Ammon's horn (tissue), 1 donor: ENCODE measurements around the gene CORT.

Experiments
- DNase-seq: peaks from one replicate; pipeline ENCODE4 v3.0.0-alpha.2; 2016; ENCODE audit warnings: low spot score

Gene CORT

DNA sequence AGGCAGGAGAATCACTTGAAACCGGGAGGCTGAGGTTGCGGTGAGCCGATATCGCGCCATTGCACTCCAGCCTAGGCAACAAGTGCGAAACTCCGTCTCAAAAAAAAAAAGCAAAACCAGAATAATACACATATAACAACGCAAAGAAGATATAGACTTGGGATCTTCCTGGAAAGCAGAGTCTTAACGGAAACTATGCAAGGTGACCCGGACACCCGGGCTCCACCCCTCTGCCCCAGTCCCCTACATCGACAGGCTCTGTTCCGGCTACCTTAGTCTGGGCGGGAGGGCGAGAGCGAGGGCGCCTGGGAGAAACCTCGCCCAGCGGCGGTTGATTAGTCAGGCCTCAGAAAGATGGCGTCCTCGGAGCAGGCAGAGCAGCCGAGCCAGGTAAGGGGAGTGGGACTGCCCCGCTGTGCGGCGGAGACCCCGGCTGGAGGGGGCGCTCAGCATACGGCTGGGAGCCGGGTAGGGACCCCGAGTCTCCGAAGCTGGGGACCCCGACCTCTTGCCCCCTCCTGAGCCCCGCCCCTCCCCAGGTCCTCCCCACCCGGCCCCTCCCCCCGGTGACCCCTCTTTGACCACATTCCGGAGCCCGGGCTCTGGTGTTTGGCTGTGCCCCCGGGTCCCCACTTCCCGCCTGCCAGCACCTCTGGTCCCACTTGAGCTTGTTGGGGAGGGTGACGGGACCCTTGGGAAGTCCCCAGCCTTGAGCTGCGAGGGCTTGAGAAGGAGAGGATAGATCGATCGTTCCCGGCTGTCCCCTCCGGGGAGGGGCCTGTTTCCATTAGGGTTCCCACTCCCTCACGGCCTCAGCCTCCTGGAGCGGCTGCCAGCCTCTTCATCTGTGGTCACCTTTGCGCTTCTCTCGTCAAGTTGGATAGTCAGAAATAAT lies 25.0 kb downstream of the CORT start, which contains the start of gene PEX14:
PEX14 (plus strand) TSS at position 338 of the 895 bp plus-strand sequence; CDS start at position 355, 17 bp downstream.
- DNase-seq, result peak; percentile 89

DNA sequence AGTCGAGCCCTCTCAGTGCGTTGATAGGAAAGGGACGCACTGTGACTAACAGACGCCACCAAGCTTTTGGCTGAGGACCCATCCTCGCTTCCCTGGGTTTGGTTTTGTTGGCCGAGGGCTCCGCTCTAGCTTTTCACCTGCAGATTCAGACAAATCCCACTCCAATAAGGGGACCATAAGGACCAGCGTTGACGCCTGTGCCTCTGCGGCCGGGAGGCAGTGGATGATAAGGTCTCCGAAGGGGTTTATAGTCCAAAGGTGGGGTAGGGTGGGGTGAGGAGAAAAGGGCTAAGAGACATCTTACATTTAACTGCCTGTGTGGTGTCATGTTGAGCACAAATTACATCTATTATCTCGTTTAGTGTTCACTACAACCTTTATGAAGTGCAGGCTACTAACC lies 25.7 kb downstream of the CORT start:
- peak; percentile 24 for DNase-seq

DNA sequence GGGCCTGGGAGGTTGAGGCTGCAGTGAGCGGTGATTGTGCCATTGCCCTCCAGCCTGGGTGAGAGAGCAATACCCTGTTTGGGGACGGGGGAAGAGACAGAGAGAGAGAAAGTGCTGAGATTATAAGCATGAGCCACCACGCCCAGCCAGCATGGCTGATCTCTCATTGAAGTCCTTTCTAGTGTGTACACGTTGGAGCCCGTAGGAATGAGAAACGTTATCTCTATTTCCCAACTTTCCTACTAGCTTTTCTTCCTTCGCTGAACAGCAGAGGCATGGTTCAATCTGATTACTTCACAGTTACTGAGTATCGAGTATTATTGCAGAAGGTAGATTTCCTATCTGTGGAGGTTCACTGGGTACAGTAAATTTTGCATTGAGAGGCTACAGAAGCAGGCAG lies 29.5 kb downstream of the CORT start:
- no peak for DNase-seq

DNA sequence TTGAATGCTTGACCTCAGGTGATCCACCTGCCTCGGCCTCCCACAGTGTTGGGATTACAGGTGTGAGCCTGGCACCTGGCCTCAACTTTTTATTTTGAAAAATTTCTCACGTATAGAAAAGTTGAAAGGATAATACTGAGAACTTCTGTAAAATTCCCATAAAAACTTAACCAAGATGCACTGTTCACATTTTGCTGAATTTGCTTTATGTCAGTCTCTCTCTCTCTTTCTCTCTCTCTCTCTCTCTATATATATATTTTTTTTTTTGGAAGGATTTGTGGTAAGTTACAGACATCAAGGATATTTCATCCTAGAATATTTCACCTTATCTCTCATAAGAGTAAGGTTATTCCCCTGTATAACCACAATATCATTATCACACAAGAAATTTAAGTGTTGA lies 30.8 kb downstream of the CORT start:
- DNase-seq, result no peak

DNA sequence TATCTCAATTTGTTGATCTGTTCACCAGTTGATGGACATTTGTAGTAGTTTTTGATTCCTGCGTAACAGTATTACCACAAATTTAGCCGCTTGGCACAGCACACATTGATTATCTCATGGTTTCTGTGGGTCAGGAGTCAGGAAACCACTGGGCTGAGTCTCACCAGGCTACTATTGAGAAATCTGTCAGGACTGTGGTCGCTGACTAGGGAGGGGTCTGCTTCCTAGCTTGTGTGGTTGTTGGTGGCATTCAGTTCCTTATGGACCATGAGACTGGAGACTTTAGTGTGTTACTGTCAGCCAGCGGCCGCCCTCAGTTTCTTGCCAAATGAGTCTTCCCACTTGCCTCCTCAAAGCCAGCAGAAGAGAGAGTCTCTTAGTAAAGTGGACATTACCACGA lies 34.7 kb downstream of the CORT start:
- no peak for DNase-seq

DNA sequence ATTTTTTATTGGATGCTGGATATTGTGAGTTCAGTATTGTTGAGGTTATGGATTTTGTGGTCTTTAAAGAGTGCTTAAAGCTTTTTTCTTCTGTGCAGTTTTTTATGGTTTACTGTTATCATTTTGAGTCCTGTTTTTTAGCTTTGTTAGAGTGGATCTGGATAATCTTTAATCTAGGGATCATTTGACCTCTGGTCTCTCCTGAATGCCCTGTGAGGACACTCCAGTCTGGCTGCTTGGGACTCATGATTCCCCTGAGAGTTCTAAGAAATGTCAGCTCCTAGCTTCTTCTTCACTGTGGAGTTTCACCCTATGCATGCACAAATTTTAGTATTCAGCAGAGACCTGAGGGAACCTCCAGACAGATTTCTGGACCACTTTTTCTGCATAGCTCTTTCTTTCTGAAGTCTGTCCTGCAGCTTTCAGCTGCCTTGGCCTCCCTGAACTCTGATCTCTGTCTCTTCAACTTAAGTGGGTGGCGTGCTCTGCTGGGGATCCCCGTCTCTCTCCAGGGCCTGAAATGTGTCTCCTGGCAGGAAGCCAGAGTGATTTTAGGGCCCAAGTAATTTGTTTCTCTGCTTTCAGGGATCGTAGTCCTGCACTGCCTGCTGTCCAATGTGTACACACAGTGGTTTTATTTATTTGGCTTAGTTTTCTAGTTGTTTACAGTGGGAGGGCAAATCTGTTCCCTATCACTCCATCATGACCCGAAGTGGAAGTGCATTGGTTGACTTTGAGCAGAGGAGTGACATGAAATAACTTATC lies 39.6 kb downstream of the CORT start:
- no peak for DNase-seq

DNA sequence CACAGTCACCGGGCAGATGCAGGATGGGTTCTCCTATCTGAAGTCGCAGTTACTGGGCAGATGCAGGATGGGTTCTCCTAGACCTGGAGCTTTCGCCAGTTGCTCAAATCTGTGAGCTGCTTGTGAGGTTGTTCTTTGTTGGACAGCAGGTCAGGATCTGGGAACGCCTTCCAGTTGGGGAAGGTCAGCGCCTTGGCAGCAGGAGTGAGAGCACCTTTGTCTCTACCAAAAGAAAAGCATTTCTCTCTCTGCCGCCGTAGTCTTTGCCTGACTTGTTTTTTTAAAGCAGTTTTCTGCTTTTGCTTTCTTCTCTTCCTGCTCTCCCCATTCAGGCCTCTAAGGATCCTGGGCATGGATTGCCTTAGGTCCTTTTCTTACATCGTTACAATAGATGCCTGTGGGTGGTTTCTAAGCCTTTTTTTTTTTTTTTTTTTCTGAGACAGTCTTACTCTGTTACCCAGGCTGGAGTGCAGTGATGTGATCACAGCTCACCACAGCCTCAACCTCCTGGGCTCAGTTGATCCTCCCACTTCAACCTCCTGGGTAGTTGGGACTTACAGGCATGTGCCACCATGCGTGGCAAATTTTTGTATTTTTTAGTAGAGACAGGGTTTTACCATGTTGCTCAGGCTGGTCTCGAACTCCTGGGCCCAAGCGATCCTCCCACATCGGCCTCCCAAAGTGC lies 40.6 kb downstream of the CORT start:
- DNase-seq, result no peak

DNA sequence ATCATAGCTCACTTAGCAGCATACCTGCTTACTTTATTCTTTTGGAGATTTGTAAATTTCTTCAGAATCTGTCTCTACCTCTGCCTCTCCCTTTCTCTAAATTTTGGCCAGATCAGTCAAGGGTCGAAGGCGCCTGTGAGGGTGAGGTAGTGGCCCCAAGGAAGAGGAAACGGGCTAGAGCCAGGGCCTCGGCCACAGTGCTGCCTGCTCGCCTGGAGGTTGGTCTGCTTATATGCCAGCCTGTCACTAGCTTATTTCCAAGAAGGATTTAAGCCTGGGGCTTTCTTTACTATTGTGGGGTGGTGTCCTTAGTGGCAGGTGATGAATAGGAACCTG lies 44.6 kb downstream of the CORT start:
- DNase-seq, result no peak

DNA sequence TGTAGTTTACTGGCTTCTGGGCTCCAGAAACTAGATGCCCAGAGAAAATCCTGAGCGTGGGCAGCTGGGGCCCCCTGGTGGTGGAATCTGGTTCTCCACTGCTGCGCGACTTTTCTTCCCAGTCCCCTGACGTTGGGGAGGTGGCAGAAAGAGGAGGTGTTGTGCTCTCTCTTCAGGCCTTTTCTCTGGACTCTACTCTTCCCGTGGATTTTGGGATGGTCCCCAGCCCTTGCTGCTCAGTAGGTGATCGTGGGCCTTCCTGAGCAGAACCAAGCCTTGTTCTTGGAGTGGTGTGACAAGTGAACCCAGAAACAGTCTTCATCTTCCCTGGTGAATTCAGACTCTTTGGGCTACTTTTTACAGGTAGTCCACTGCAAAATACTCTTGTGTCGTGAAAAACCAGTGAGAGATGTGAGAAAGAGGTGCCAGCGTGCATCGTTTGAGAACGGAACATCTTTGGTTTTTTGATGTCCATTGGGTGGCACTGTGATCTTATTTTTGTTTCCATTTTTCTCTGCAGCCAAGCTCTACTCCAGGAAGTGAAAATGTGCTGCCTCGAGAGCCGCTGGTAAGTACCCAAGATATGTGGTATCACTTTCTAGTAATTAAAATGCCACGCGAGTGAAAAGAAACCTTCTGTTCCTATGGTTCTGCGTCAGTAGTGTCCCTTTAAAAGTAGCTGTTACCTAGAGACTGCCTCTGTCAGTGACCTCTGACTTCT lies 45.1 kb downstream of the CORT start:
- DNase-seq, result peak; percentile 82

DNA sequence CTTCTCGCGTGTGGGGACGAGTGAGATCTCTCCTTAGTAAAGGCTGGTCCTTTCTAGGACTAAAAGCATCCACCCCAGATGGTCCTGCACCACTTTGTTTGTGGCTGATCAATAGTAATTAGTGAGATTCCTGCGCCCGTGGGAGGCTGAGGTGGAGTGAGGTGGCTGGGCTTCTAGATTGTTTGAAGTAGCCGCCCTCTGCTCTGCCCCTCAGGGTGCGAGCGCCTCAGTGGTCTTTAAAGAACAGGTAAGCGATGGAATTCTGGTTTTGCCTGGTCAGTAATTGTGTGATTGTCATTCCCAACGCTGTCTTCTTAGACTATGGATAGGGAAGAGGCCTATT lies 45.6 kb downstream of the CORT start:
- no peak for DNase-seq

DNA sequence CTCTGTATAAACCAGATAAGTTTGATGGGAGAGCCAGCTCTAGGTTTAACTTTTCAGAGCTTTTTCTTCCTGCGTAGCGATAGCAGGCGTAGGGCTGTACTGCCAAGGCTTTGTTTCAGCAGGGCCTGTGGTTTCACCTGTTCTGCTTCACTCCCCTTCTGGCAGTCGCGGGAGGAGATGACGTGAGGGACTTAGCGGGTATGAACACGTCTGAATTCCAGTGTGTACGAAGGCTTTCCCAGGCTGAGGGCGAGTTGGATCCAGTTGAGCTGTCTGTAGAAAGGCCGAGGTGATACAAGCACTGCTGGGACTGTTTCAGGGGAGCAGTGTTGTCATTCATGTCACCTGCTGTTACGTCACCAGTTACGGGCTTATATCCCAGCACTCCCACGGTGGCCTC lies 46.1 kb downstream of the CORT start:
- no peak for DNase-seq

DNA sequence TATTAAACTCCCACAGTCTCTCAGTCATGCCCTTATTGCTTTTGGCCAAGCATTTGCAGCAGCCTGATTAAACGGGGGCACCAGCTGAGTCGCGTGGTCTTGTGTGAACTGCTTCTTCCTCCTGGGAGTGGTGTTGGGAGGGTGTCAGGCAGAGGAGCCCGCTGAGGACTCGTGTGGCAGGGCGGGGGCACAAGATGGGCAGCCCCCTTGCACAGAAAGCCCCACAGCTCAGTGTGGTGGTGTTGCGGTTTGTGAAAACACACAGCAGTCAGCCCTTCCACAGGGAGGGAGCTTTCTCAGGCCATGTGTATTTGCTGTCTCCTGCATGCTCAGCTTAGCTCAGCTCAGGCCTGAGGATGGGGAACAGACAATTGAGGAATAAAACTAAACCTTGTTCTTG lies 47.3 kb downstream of the CORT start:
- DNase-seq, result no peak

DNA sequence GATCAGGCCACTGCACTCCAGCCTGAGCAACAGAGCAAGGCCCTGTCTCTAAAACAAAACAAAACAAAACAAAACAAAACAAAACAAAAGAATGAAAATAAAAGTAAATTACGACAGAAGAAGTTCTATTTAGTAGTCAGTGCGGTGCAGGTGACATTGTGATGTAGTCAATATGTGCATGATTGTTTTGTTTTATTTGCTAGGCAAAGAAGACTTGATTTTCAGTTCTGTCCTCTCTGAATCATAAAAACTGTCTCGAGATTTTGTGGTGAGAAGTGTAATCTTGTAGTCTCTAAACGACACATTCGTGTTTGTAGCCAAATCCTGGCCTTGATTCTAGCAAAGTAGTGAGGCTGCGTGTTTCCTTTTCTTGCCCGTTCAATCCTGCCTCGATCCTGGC lies 48.4 kb downstream of the CORT start:
- no peak for DNase-seq
